SK-MEL-5 (cell line): Measurements from ENCODE around the gene ZNF805. TPM values are rescaled to one million over a fixed set of nuclear protein-coding genes. Genes with fewer than 3 reads are reported as not detected.

Experiments
- DNase-seq: peaks from one replicate; pipeline ENCODE4 v3.0.0-alpha.2; 2016; ENCODE audit warnings: low read depth, low spot score
- in situ Hi-C: cut with HindIII; loops from 2 replicates; pipeline ENCODE4 v1.10.0; 2016; ENCODE audit warnings: low sequenced_read_pairs, high pct_unique_total_duplicates, low pct_unique_long_range_greater_than_20kb
- total RNA-seq: library from RNA; depleted of rRNA; stranded (reverse); fragments of >200 nt; shearing (Covaris generic); gene quantifications from 2 replicates; pipeline ENCODE4 v1.2.3, GENCODE V29; 2014; rRNA removed

ZNF805 gene
- total RNA-seq, 1 experiment from 2014 or later: 10.4 TPM

DNA sequence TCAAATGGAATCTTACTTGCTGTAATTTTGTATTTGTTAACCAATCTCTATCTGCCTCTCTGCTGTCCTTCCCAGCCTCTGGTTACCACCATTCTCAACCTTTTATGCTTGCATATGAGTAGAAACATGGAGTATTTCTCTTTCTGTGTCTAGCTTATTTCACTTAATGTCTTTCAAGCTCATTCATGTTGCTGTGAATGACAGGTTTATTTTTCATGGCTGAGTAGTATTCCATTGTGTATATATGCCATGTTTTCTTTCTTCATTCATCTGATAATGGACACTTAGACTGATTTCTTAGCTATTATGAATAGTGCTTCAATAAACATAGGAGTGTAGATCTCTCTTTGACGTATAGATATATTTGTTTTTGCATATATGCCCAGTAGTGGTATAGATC lies 53.3 kb downstream of the ZNF805 start:
- DNase-seq: no peak
- in situ Hi-C loops: no loop called here

GRCh38 chr19:57302020-57302465 lies 61.6 kb downstream of the ZNF805 start:
- no peak for DNase-seq
- in situ Hi-C loops: no loop called here

DNA sequence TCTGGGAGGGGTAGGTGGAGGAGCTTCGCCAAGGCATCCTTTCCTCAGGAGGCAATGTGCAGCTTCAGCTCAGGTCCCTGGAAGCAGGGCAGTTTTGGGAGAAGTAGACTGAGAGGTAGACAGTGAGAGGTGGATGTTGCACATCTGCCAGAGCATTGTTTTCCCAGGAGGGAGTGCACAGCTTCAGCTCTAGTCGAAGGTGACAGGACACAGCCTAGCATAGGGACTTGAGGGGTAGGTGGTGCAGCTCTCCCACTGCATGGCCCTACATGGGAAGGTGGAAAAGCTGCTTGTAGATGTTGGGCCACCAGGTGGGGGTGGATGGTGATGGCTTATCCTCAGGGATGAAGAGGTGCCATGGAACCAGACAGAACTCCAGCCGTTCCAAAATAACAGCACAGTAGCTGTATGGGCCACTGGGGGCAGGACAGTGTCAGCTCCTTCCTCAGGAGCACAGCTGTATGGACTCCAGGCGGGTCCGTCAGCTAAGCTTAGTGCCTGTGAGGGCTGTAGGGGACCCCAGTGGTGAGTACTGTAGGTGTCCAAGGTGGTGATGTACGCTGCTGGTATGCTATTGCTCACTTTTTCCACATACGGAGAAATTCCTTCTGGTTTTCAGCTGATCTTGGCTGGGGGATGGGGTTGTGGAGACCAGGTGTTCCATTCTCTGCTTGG lies 62.4 kb downstream of the ZNF805 start:
- in situ Hi-C loops: no loop called here

More for the DNA sequence above, 62.4 kb downstream of the ZNF805 start:
- no peak for DNase-seq

Other genes with a start within 250 kb of the ZNF805 start
- gene USP29, start 120.6 kb upstream of the ZNF805 start, total RNA-seq: not detected in 2 replicates
- not detected in 2 replicates for gene ZIM3, start 95.4 kb upstream of the ZNF805 start, total RNA-seq
- gene DUXA, start 73.1 kb upstream of the ZNF805 start, total RNA-seq: not detected in 2 replicates
- 6.3 and 13.6 TPM in 2 replicates for gene ZNF264, start 49.1 kb upstream of the ZNF805 start, total RNA-seq
- gene AURKC, start 9.6 kb upstream of the ZNF805 start, total RNA-seq: not detected in 2 replicates
- gene ZNF460, start 39.9 kb downstream of the ZNF805 start, total RNA-seq: 33.7 and 35.5 TPM in 2 replicates
- 7.4 TPM in 2 replicates for gene ZNF543, start 79.8 kb downstream of the ZNF805 start, total RNA-seq
- 6.7 and 7.6 TPM in 2 replicates for gene ZNF304, start 110.6 kb downstream of the ZNF805 start, total RNA-seq
- 12.4 and 14.8 TPM in 2 replicates for gene TRAPPC2B, start 122.9 kb downstream of the ZNF805 start, total RNA-seq
- gene ZNF547, start 122.9 kb downstream of the ZNF805 start, total RNA-seq: 1.5 and 1.8 TPM in 2 replicates
- 12.7 and 13.7 TPM in 2 replicates for gene ZNF548, start 149.2 kb downstream of the ZNF805 start, total RNA-seq
- gene ZNF17, start 170.5 kb downstream of the ZNF805 start, total RNA-seq: 4.6 and 4.8 TPM in 2 replicates
- 9.8 and 9.9 TPM in 2 replicates for gene ZNF749, start 194.7 kb downstream of the ZNF805 start, total RNA-seq
- gene VN1R1, start 216.5 kb downstream of the ZNF805 start, total RNA-seq: 0.05 and 0.08 TPM in 2 replicates
- gene ZNF772, start 236.9 kb downstream of the ZNF805 start, total RNA-seq: 6.6 and 6.8 TPM in 2 replicates
- gene ZNF419, start 247.1 kb downstream of the ZNF805 start, total RNA-seq: 6.5 and 8.6 TPM in 2 replicates